HG02973 (cell line): ENCODE measurements around the gene VSIG10L.

Experiments used
- ATAC-seq: cut with Tn5 transposase; IDR thresholded peaks from one replicate; pipeline ENCODE4 v1.9.1; 2021; ENCODE audit warnings: moderate library complexity; ENCODE audit not compliant: unreplicated experiment

VSIG10L gene

DNA sequence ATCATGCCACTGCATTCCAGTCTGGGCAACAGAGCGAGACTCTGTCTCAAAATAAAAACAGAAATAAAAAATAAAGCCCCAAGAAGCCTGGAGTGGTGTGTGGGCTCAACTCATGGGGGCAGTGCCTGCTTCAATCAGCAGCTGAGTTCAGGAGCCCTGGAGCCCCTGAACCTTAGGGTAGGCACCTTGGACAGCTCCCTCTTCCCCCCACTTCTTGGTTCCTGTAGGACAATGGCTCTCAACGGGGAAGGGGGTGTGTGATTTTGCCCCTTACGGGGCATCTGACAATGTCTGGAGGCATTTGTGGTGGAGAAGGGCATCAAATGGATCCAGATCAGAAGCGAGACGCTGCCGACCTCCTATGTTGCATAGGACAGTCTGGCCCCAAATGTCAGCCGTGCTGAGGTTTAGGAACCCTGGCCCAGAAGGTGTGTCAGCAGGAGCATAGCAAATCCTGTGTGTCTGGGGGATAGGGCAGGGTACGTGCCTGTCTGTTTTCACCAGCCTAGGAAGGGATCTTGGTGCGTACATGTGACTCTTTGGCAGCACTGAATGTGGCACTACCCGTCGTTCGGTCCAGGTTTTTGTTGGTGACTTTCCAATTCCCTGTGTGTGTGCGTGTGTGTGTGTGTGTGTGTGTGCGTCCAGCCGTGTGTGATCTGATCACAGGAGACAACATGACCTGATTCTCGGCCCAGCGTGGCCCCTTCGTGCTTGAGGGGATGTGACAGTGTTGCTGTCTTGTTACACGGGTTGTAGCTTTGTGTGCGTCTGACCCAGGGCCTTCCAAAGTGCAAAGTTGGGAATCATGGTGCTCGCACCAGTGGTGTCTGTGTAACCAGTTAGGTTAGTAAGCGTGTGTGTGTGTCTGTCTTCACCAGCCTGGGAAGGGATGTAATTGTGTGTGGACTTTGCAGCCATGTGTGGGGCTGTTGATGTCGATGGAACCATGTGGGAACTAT lies 23.0 kb downstream of the VSIG10L start:
- no peak for ATAC-seq

DNA sequence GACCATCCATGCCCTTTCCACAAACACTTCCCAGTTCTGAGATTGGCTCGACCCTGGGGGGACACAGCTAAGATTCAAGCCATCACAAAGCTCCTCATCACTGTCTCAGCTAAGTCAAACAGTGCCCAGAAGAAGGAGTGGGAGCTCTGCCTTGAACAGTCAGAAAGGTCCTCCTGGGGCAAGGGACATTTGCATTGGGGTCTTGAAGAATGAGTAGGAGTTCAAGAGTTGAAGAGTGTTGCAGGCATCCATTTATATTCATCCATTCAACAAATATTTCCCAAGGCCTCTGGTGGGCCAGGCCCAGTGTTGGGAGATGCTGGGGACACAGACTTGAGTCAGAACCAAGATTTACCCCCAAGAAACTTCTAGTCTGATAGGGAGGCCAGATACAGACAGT lies 24.0 kb downstream of the VSIG10L start:
- ATAC-seq = no peak

DNA sequence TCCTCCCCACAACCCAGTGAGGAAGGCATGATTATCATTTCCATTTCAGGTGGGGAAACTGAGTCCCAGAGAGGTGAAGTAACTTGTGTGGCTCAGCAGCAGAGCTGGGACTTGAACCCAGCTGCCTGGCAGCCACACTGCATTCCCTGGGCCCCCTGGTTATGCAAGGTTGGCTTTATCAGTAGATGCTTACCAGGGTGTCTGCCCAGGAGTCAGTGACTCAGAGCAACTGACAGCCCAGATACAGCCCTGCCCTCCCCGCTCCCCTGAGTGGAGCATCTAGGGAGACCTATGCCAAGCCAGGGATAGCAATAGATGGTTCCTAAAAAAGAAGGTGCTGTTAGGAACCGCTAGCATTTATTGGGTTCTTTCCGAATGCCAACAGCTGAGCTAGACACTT lies 24.6 kb downstream of the VSIG10L start:
- ATAC-seq = no peak

DNA sequence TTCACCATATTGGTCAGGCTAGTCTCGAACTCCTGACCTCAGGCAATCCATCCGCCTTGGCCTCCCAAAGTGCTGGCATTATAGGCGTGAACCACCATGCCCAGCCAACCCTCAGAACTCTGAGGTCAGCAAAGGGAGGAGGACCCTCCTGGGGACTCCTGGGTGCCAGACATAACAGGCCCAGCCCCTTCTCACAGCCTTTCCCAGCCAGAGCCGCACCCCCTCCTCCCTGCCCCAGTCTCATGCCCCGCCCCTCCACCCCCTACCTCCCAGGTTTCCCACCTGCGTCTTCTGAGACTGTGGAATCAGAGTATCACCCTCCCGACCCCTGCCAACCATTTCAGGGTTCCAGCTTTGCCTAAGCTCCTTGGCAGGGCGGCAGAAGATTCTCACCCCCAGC lies 25.3 kb downstream of the VSIG10L start:
- no peak for ATAC-seq

DNA sequence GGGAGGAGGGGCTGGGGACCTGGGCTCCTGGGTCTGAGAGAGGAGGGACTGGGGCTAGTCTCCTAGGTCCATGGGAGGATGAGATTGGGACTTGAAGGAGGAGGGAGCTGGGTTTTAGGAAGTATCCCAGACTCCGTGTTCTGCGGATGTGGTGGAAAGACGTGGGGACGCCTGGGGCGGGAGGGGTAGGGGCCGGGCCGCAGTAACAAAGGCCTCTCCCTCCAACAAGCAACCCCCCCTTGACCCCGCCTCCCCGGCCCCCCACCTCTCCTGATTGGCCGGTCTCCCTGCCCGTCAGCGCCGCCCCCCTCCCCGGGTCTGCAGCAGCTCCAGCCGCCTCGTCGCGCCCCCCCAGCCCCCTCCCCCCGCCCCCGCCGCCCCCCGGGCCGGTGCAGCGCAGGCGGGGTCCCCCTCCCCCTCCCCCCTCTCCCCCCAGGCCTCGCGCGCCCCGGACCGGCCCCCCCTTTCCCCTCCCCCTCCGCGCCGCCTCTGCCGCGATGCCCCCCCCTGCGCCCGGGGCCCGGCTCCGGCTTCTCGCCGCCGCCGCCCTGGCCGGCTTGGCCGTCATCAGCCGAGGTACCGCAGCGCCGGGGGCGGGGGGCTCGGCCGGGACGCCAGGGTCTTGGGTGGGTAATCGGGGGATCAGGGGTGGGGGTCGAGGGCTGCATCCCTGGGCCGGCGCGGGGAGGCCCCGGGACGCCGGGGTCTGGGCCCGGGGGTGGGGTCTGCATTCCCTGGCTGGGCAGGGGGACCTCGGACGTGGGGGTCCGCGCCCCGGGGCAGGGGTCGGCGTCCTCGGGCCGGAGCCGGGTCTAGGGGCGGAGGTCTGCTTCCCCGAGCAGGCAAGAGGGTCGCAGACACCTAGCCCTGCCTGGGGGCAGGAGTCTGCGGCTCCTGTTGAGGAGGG lies 30.3 kb downstream of the VSIG10L start, which contains the start of gene IGLON5:
IGLON5 (plus strand) TSS at position 294 of the 907 bp plus-strand sequence; CDS start at position 498, 204 bp downstream.
- ATAC-seq = no peak

DNA sequence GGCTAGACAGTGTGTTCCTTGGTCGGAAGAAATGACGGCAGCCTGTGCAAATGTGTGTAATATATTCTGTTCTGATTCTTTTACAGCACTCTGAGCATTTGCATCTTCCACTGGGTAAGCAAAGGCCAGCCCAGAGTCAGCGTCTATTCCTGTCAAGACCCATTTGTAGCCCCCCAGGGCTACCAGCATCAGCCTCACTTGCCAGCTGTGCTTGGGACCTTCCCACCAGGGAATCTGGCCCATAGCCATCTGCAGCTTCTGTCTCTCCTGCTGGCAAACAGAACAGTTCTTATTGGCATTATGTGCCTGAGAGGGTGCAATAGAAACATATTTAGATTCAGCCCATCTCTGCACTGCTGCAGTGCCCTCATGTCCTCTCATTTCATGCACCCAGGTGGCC lies 36.5 kb downstream of the VSIG10L start:
- ATAC-seq = no peak

DNA sequence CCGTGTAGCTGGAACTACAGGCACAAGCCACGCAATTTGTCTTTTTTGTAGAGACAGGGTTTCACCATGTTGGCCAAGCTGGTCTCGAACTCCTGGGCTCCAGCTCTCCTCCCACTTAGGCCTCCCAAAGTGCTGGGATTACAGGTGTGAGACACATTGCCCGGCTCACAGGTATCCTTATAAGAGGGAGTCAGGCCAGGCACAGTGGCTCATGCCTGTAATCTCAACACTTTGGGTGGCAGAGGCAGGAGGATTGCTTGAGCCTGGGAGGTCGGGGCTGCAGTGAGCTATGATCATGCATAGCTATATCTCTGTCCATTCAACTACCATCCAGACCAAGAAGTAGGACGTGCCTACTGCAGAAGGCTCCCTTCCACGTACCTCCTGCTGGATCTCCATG lies 40.7 kb downstream of the VSIG10L start:
- ATAC-seq = no peak

DNA sequence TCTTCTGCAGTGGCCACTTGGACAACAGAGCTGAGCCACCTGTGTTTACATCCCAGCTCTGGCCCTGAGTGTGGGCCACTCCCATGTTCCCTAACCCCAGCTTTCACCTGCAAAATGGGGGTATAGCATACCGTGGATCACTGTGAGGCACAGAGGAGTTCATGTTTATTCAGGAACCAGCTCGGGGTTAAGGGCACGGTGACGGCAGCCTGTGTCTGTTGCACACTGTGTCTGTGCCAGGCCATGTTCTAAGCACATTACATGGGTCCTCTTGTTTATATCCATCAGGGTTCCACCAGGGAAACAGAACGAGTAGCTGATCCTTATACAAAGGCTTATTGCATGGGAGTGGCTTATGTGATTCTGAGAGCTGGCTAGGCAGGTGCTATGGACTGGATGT lies 44.5 kb downstream of the VSIG10L start:
- no peak for ATAC-seq

DNA sequence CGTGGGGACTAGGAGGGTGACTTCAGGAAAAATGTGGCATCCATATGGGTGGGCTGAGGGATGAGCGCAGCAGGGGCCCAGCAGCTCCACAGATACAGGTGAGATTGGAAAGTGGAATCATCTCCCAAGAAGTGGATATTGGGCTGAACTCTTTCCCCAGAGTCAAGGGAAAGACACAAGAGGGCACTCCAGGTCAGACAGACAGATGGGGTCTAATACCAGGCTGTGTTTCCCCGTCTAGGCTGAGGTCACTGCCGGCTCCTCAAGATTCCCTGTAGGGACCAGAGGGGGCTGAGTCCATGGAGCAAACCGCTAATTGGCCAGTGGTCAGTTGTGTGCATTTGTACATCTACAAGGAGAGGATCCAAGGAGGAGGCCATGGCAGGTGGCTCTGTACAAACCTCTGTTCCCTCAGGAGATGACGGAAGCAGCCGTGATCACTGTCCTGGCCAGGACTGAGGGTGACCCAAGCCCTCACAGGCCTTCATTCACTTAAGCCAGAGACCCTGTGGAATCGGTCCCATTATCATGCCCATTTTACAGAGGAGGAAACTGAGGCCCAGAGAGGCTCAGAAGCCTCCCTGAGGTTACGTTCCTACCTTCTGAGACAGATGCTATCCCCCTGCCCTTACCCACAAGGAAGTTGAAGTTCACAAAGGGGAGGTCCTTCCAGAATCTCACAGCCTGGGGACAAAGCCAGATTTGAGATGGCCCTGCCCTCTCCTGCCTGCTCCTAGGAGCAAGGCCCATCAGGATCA lies 45.4 kb downstream of the VSIG10L start:
- ATAC-seq = no peak

DNA sequence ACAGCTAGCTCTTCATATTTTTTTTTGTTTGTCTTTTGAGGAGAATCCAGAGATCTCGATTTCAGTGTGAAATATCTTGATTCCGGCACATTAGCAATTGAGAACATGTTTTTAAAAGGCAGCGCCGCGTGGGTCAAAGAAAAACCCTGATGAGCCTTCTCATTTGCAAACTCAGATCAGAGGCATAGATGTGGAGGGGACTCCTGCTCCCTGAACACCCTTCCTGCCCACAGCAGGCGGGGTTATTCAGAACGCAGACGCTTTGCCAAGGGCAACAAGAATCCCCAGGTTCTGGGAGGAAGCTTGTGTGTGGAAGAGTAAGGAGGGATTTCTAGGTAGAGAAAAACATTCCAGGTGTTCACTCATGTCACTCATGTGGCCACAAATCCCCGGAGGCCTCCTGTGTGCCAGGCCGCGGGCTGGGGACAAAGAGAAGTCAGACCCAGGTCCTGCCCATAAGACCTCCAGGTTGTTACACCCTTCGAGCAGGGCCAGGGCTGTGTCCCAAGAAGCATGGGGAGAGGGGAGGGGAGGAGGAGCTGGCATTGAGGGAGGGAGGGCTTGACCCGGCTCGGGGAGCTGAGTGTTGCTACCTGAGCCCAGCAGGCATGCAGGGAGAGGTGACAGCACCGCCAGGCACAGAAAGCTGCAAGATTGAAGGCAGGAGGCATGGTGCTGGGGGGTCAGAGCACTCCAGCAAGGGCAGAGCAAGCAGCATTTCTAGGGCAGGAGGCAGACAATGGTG lies 46.4 kb downstream of the VSIG10L start:
- no peak for ATAC-seq

DNA sequence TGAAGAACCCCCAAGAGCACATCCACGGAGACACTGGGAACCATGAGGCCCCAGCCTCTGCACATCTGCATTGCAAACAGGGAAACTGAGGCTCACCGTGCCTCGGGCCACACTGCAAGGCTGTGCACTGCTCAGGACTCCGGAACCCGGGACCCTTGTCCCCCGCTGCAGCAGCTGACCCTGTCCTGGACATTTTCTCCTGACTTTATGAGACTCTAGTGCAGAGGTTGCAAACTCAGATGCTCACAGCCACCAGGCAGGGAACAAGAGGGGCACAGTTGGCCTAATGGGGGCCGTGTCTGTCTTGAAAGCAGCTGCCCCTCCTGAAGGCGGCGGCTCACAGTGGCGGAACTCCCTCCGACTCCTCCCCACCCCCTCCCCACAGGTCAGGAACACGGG lies 47.0 kb downstream of the VSIG10L start:
- ATAC-seq = no peak

DNA sequence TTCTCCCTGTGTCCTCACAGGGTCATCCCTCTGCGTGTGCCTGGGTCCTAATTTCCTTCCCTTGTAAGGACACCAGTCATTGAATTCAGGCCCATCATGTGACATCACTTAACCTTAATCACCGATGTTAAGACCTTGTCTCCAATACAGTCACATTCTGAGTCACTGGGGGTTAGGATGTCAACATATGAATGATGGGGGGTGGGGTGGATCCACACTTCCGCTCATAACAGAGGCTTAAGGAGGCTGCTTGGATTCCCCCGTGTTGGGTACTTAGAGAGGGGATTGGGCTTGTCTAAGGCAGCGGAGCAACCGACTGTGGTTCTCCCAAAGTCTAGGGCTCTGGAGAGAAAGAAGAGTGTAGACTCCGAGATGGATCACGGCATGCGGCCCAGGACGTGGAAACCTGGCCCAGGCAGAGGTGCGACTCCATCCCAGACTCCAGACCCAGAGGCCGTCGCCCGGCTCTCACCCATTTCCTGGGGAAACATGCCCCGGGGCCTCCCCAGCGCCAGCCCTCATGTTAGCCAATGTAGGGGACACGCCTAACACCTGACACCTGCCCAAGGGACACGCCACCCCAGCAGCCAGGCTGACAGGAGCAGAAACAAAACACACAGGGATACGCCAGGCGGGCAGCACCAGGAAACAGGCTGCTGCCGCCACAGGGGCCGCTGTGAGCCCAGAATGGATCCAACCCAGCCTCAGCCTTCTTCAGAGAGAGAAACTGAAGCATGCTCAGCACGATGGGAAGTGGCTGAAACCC lies 47.5 kb downstream of the VSIG10L start:
- ATAC-seq = no peak

DNA sequence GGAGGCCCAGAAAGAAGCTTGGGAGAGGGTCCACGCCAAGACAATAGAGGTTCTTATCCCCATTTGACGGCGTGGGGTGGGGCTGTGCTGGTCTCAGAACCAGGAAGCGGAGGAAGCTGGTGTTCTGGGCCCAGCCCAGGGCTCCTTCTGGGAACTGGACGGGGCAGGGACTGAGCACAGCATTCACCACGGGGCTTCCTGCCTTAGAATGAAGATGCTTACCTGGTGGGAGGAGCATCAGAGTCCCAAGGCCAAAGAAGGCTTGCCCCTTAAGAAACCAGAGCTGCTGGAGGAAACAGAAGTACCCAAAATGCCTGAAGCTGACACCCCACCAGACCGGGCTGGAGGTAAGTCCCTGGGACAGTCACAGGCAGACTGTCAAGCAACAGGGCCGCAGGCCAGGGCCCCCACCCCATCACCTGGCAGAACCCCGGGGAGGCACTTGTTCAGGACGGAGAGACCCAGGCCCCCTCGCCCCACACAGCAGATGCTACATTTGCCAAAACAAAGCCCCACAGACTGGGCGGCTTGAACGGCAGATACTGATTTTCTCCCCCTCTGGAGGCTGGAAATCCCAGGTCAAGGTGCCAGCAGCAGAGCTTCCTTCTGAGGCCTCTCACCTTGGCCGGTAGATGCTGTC lies 48.2 kb downstream of the VSIG10L start:
- ATAC-seq = no peak

DNA sequence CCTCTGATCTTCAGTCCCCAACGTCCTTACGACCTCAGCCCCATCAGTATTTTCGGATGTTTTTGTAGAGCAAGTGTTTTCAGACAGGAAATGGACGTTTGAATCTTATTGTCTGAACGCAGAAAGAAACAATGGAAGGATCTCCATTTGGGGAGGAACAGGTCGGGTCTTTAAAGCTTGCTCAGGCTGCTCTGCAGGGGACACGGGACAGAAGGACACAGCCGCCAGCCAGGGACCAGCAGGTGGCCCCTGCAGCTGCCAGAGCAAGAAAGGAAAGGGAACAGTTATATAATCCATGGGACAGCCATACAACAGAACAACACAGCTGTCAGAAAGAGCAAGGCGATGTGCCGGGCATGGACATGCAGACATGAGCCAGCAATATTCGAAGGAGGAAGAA lies 49.0 kb downstream of the VSIG10L start:
- no peak for ATAC-seq

DNA sequence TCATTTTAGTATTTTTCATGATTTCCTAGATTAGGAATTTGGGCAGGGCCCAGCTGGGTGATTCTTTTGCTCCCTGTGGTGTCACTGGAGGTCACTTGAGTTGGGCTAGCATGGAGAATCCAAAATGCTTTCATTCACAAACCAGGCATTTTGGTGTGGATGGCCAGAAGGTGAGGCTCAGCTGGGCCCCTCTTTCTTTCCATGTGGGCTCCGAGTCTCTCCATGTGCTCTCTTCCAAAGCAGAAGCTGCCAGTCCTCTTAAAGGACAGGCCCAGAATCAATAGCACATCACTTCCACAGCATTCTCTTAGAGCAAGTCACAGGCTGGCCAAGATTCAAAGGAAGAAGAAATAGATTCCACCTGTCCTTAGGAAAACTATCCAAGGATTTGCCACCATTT lies 52.3 kb downstream of the VSIG10L start:
- no peak for ATAC-seq

DNA sequence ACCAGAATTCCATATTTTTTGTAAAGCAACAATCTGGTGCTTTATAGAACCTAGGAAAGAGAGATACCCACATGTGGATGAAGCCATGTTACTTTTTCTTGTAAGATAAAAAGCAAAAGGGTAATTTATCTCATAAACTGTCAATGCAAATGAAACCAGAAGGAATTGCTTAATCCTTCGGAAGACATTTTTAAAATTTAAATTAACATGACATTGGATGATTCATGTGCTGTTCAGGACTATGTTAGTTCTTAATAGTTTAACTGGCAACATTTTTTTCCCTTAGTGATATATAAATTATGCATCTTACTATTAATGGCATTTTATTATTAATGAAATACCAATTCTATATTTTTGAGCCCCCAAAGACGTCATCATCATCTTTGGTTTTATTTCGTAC lies 56.3 kb downstream of the VSIG10L start:
- no peak for ATAC-seq

DNA sequence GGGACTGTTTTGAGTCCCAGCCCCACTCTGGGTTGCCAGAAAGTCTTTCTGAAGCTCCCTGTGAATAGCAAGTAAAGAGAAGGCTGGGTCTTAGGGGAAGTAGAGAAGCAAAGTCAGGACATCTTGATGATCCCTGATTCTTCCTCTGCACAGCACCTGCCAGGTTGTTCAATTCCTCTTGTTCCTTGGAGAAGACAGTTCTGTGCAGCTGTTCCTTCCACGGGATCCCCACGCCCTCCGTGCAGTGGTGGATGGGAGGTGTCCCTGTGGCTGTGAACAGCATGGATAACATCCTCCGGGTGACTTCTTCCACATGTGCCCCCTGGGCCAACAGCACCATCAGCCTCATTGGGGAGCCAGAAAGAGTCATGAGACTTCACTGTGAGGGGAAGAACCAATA lies 59.6 kb downstream of the VSIG10L start:
- ATAC-seq = no peak
